HG03521 (cell line): ENCODE measurements around the gene MEOX2.

Experiments
- ATAC-seq: cut with Tn5 transposase; IDR thresholded peaks from one replicate; pipeline ENCODE4 v1.9.1; 2021; ENCODE audit warnings: mild to moderate bottlenecking, moderate library complexity; ENCODE audit not compliant: unreplicated experiment

MEOX2 gene

DNA sequence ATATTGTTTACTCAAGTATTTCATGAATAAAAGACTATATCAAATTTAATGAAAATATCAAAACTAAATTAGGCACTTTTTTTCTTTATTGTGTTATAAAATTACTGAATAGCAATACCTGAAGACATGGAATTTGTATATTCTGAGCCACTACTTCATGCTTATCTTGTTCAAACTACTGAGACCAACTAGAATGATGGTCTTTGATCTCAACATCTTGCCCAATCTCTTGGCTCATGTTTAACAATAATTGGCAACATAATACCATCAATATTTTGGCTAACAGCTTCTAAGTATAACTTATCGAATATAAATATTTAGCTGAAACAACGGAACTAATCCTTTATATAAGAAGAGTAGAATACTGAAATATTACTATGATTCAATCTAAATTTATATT, 68.2 kb downstream of the MEOX2 start:
- no peak for ATAC-seq

DNA sequence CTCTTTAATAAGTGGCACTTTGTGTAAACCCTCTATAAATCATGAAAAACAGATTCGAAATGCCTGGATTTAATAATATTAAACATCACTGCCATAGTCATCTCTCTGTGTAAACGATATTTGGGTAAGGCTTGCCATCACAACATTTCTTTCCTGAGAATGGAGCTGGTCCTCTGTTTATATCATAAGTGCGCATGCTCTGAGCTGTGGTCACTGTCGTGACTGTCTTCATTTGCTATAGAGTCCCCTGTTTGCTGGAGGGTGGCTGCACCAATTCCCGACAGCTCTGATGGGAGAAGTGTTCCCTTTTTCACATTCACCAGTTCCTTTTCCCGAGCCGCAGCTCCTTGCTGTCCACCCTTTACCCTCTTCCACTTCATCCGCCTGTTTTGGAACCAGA, 74.3 kb downstream of the MEOX2 start:
- no peak for ATAC-seq

DNA sequence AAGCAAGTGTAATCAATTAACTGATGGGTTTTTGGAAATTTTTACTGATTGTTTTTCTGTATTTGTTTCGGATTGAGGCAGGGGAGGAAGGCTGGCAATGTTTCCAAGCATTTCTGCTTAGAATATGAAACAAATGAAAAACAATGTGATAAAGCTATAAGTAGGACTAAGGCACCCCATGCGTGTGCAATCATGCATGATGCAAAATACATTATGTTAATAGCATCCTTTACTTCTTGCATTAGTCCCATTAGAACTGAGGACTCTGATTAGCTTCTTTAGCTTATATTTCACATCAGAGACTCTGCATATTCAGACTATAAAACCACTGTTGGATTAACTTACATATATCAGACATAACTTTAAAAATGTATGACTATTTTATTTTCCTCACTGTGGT, 76.0 kb downstream of the MEOX2 start:
- ATAC-seq, result no peak

DNA sequence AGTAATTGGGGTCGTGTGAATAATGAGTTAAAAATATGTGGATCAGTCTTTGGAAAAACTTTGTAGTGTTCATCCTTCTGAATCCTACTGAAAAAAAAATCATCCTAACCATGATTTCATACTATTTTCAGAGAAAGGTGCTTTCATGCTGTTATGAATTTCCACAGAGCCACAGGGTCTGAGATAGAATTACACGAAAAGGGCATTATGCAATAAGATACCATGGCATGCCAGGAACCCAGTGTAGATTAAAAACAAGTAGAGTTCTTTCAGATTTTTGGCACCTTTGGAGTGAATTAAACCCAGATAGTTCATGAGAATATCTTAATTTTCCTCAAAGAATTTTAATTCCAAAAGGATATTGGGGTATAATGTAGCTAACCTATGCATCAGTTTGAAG, 77.2 kb downstream of the MEOX2 start:
- ATAC-seq, result no peak

DNA sequence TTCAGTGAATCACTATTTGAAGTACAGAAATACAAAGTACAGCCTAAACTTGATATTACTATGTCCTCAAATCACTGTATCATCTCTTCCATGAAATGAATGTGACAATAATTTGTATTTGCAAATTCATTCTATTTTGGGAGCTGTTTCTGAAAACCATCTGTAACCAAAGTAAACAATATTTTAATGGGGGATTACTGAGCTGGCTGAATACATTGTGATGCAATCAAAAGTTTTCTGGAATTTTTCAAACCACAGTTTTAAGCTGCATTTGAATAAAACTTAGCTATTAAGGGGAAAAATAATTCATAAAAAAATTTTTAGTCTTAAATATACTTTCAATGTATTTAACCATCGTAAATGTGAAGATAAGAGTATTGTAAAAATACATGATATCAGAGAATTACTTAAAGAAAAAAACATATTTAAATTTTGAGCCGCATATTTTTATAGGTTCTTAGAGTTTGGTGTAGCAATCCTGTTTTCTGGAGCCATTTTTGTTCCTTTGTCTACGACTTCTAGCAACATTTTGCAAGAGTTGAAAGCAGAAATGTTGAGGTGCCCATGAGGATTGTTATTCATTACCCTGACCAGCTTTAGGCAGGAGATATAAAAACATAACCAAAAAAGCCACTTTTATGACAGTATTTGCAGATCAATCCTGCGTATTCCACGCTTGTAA, 78.8 kb downstream of the MEOX2 start:
- ATAC-seq, result no peak

DNA sequence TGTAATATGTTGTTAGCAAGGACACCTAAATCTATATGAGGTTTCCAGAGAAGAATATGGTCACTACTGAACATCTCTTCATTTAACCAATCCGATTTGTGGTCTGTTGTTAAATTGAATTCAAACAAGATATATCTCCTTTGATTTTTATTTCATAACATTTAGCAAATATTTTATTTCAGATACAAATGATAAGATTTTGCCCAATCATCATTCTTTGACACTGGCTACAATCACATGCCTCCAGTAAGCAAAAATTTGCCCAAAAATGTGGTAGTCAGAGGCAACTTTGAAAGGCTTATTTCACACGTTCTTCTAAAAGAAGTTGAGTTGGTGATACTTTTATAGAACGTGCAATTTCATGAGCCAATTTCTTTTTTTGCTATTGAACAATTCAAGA, 79.9 kb downstream of the MEOX2 start:
- ATAC-seq, result no peak

DNA sequence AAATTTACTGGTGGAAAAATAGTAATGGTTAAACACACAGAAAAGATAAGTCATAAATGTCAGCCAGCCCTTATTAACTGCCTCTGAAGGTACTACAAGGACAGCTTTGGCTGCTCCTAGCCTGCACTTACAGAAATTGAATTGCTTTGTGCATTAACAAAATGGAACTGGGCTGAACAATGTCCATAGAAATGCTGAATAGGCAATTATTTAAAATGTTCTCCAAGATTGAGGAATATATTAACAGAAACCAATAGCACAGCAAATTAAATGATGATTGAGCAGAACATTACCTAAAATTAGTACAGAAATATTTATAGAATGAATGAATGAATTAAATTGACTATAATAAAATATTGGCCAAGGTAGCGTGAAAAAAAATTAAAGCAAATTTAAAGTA, 82.3 kb downstream of the MEOX2 start:
- no peak for ATAC-seq

DNA sequence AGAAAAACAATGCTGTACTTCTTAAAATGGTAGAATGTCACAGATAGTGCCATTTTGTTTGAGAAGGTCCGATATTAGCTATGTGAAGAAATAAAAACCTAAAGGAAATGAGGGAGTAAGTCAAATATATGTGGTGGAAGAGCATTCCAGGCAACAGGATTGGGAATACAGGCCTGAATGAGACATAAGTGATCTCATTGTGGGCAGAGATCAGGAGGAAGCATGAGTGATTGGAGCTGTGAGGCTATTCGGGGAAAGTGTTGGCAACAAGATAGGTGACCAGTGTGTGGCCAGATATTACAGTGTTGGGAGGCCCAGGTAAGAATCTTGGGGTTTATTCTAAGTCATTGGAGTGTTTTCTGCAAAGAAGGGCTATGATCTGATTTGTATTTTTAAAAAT, 83.4 kb downstream of the MEOX2 start:
- ATAC-seq, result no peak

DNA sequence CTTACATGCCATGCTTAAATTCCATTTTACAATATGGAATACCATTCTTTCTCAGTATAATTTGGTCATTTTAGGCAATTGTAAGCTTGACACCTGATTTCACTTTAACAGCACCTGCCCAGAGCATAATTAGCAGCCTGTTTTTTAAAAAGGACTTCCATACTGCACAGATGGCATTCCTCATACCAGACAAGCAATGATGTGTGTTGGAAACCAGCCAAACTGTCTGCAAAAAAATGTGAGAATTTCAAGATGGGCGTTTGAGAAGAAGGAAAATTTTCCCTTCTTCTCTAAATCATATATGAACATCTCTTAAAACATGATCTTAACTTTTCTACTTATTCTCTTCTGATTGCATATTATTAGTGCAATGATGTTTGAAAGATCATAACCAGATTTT, 84.2 kb downstream of the MEOX2 start:
- no peak for ATAC-seq

DNA sequence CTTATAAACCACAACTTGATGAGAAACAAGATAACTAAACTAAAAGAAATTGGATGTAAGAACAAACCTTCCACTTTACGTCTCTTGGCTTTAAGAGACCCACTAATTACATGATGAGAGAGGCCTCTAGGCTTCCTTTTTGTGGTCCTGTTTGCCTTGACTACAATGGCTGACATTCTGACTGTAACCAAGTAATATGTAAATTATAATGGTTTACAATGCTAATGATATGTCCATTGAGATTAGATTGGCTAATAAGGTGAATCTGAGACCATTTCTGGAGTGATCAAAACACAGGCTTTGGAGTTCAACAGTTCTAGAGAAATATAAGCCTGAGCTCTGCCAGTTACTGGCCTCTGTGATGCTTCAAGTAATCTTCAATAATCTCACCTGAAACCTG, 85.3 kb downstream of the MEOX2 start:
- ATAC-seq, result no peak

DNA sequence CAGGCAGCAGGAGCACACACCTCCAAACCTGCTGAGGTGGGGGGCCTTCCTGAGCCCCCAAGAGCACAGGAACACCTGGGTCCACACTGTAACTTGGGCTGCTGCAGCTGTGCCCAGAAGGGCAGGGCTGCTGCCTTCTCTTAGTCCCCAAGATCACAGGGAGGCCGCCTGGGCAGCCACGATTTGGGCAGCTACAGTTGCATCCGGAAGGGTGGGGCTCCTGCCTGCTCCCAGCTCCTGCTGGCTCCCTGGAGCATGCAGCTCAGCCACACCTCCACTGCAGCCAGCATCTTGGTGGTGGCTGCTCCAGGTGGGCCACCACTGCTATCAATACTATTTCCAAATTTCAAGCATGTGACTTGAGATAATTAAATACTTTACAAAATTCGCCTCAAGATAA, 86.2 kb downstream of the MEOX2 start:
- ATAC-seq, result no peak

DNA sequence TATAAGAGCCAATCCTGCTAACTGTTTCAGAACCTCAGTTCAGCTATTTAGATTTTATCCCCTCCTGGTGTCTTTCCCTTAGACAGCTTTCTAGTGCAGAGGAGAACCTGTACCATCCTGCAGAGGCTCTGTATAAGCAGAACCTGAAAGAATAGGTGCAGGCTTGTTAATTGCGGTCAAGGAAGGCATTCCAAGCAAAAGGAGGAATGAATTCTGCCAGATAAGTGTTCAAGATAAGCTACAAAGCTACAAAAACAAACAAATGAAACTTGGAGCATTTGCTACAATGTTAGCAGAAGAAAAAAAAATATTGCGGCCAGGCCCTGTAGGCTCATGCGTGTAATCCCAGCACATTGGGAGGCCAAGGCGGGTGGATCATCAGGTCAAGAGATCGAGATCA, 92.0 kb downstream of the MEOX2 start:
- ATAC-seq, result no peak

DNA sequence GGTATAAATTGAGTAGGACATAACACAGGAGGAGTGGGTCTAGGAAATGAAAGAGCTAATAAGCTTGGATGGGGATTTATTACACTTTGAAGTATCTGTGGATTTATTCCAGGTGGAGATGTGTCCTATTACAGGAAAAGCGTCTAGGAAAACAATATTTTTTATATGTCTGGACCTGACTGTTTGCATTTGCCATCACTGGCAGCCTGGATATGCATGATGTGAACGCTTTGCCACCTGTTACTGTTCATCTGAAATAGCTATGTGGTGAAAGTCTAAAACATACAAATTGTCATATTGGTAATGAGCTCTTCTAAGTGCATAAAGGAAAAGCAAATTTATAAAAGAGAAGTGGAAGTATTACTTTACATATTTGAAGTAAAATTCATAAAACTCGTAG, 93.1 kb downstream of the MEOX2 start:
- no peak for ATAC-seq

DNA sequence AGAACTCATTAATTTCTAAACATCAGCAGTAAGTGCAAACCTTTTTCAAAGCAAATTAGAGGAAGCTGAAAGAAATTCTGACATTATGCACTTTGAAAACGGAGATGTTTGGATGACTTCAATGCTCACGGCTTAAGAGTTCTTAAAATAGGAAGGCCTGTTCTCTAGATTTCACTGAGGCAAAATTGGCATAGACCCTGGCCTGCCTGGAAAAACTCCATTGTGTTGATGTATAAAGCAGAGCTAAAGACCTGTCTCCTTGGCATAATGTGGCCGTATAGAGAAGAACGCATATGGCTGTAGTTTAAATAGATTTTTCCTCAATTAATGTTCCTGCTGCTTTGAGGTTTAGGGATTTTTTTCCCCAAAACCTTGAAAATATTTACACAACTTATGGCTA, 100.2 kb downstream of the MEOX2 start:
- no peak for ATAC-seq

DNA sequence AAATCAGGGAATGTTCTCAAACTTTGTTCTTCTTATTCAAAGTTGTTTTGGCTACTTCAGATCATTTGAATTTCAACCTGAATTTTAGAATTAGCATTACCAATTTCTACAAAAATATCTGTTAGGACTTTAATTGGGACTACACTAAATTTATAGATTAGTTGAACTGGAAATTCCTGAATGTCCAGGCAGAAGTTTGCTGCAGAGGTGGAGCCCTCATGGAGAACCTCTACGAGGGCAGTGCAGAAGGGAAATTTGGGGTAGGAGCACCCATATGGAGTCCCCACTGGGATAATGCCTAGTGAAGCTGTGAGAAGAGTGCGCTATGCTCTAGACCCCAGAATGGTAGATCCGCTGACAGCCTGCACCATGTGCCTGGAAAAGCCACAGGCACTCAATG, 101.9 kb downstream of the MEOX2 start:
- no peak for ATAC-seq

DNA sequence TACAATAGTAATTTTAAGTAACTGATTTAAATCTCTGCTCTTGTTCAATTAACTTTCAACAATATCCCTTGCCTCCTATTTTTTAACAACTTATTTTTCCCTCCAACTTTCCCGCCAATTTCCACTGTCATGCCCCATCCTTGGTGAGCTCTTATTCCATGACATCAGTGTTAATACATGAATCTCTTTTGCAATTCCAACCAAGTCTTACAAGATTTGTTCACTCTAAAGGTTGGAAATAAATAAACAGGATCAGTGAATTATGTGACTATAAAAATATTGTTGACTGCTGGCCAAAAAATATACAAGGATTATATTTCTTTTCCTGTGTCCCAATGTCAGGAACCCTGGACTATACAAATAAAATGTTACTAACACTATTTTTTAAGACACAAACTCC, 103.7 kb downstream of the MEOX2 start:
- ATAC-seq, result no peak

DNA sequence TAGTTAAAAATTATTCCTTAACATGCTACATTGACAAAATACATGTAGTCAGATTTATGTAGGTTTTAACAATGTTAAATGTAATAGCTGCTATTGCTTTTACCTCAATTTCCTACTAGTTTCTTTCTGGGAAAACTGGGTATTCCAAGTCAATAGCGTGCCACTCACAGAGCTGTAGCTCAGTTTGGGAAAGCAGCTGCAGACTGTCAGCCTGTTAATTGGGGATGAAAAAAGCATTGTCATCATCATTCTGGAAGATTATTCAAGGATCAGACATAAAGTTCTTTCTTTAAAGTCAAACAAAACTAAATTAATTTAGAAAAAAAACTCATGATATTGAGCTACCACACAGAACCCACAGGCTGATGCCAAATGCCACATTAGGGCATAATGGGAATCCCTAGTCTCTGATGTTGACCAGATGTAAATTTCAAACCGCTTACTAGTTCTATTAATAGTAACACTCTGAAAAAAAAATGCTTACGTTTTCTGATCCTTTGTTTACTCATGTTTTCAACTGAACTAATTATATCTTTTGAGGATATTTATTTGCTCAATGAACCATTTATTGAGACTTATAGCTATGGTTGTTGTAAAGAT, 105.0 kb downstream of the MEOX2 start:
- no peak for ATAC-seq

DNA sequence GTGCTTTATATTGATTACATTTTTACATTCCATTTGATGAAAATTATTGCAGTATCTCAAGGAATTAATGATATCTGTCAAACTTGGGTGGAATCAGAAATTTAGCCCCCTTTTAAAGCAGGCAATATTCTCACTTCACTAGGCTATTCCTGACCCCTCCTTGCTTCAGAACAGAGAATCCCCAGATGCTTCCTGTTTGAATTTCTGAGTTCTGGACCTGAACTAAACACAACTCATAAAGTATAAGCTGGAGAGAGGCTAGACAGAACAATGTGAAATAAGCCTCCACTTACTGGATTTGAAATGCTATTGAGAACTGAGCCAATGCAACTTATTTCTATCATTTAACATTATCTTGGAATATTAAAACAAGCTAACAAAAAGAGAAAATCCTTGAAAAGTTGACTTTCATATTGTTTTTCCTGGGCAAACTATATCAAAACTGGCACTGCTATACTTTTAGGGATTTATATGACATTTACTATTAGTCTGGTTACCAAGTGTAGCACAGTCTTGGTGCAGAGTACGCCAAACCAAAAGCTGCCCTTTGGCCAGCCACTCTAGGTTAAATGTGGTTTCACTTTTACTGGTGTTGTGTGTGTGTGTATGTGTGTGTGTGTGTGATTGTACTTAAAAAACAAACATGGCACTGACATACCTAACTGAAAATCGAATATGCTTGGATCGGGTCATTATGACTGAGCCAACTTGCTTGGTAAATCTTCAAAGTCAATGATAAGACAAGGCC, 105.7 kb downstream of the MEOX2 start:
- ATAC-seq, result no peak

DNA sequence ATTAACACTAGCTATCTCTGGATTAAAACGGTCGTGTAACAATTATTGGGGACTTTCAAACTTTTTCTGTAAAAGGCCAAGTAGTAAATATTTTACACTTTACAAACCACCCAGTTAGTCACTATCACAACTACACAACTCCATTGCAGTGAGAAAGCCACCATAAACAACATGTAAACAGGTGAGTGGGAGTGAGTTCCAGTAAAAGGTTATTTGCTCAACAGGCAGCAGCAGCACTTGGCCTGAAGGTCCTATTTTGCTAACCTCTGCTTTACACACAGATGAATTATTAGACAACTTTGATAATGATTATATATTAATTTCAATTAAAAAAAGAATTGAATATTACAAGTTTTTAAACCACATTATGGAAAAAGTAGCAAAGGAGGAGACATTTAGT, 108.9 kb downstream of the MEOX2 start:
- no peak for ATAC-seq

DNA sequence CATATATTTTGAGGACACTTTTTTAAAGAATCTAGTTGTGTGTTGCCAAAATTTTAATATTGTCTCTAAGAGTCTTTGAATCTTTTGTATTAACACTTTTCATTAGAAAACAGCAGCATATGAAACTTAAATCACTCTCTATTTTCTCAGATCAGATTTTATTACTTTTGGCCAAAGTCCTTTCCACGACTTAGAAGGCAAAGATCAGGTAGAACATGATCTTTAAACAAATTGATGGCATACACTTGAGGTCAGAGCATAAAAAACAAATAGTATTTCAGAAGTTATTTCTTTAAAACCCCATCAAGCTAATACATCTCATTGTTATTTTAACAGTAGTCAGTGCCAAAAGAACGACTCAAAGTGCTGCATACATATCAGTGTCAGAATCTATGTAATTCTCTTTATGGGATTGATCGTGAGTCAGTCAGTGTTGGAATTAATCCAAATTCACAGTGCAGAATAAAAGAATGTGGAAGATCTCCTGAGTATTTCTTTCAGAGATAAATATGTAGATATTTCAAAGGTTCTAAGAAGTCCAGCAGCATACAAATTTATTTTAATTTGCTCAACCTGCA, 115.1 kb downstream of the MEOX2 start:
- ATAC-seq, result no peak

DNA sequence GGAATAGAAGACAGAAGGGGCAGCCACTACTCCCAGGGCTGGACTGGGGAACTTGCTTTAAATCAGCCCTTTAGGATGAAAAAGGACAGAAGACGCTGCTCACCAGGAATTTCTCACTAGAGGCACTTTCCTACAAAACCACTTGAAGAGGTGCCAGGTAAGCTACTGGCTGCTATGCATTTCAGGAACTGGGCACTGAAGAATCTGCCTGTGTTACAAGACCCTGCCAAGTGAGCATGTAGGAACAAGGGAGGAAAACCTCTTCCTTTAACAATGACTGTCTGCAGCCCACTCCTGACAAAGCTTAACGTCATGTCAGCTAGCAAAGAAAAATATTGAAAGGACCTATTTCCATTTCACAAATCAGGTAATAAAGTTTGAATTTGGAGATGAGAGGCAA, 118.8 kb downstream of the MEOX2 start:
- ATAC-seq, result no peak

DNA sequence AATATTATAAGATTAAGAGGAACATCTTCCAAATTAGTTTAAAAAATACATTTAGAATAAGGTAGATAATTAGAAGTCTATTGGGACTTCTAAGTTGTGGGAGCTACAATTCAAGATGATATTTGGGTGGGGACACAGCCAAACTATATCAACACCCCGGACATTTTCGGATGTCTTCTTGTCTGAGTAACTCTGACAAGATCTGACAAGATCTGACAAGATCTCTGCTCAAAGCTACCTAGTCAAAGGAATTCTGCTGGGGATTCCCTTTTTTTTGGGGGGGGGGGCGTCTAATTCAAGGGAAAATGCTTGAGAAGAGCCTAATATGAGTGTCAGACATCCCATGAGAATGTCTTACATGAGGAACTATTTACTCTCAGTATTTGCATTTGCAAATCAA, 119.4 kb downstream of the MEOX2 start:
- no peak for ATAC-seq
